HL-60/S4 treated with phorbol 12-myristate 13-acetate at 8.2 ng/mL for 4 days and 3 days (cell line): ENCODE data around the gene MCCC1.
"Not testable (repeated sequence)": the region's sequence is repeated elsewhere in the genome, so short reads cannot be mapped to it uniquely, and the experiment has no call there.

Experiments
- in situ Hi-C: fragments of 300-500 bp; cut with MboI; formaldehyde crosslinking; loops from 2 replicates; pipeline ENCODE4 v1.15.0; 2022; ENCODE audit warnings: low sequenced_read_pairs

Gene MCCC1

GRCh38 chr3:183050706-183051105 is 48.6 kb downstream of the MCCC1 start:
- in situ Hi-C loops: no loop called here

- in situ Hi-C loops: no loop called here
These were observed 52.4 kb downstream of the MCCC1 start for GRCh38 chr3:183046883-183047282.

GRCh38 chr3:183044547-183045229 is 54.6 kb downstream of the MCCC1 start:
- in situ Hi-C loops: no loop called here

GRCh38 chr3:183038757-183039156 is 60.5 kb downstream of the MCCC1 start:
- in situ Hi-C loops: no loop called here

- in situ Hi-C loops: no loop called here
These were observed 61.1 kb downstream of the MCCC1 start for GRCh38 chr3:183038221-183038620.

DNA sequence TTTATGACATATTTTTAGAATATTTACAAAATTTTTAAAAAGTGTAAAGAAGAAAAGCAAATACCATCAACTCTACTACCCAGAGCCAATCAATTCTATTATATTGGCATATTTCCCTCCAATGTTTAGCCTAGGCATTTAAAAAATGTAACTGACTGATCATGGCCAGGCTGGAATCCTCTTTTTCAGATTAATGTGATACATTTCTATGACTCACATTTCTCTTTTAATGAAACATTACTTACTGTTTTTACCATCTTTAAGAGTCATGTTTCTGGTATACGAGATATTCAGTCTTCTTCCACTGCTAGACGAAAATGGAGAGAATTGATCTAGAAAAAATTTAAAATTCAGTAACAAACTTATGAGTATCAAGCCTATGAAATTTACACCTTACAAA is 65.5 kb downstream of the MCCC1 start:
- in situ Hi-C loops: no loop called here

DNA sequence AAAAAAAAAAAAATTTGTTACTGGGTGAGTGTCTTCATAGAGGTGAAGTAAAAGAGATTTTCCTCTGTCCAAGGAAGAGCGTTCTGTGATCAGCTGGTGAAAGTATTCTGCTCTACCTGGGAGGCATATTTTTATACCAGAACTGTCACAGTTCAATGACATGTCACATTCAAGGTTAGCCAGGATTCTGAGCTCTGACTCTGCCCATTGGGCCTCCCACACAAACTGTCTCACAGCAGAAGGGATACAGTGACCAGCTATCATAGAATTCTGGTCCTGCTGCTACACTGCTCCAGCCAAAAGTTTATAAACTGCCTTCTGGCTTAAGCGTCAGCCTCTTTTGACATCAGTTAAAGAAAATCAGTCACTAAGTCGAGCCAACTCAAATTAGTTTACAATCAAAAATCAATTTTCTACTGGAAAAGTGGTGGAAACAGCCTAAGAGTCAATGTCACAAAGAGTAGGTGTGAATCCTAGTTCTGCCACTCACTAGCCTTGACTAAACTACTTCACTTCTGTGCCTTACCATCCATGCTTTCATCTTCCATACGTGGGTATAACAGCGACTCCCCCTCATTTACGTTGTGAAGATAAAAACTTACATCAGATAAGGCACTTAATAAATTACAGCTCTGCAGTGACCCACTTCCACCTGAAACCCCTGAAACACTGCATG is 66.3 kb downstream of the MCCC1 start:
- in situ Hi-C loops: no loop called here

DNA sequence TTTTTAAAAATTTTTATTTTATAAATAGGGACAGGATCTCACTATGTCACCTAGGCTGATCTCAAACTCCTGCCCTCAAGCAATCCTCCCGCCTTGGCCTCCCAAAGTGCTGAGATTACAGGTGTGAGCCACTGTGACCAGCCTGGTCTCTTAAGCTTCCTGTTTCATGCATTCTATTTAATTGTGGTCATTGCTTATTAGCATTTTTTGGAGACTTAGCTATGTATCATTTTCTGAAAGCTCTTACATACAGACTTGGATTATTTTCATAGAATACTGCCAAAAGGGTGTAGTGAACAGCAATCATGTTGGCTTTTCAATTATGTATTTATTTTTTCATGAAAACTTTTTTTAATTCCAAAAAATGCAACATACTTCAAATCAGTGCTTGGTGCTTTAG is 67.5 kb downstream of the MCCC1 start:
- in situ Hi-C loops: no loop called here

GRCh38 chr3:183028416-183028815 is 70.9 kb downstream of the MCCC1 start:
- in situ Hi-C loops: no loop called here

DNA sequence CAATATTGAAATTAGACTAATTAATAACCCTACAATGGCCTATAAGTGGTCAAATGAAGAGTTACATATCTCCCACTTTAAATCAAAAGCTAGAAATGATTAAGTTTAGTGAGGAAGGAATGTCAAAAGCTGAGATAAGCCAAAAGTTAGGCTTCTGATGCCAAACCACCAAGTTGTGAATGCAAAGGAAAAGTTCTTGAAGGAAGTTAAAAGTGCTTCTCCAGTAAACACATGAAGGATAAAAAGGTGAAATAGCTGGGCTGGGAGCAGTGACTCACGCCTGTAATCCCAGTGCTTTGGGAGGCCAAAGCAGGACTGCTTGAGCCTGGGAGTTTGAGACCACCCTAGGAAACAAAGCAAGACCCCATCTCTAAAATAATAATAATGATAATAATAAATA is 72.0 kb downstream of the MCCC1 start:
- in situ Hi-C loops: no loop called here

GRCh38 chr3:183022936-183023516 is 76.3 kb downstream of the MCCC1 start:
- in situ Hi-C loops: no loop called here

DNA sequence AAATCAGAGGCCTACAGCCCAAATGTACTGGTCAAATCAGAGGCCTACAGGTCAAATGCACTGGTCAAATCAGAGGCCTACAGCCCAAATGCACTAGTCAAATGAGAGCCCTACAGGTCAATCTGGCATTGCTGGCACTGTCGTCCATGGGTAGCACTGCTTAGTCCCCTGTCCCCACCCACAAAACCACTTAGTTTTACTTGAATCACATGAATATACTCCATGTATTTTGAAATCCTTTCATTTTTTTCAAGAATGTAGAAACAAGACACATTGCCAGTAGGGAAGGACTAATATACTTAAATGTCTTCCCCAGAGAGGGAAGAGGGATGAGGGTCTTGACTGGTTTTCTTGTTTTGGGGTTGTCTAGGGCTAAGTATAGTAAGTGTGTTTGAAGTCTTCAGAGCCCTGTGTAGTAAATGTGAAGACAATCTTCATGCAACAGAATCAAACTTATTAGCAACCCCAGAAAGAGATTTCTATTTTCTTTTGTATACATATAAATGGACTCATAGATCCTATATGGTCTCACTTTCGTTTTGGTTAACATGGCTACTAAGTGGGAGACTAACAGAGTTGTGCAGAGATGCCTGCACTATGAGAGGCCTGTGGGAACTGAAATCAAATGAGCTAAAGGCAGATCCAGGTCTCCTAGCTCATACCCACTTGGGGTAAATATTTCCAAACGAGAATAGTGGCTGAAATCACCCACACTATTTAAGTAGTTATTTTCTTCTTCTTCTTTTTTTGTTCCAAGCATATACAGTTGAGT is 80.7 kb downstream of the MCCC1 start:
- in situ Hi-C loops: no loop called here

GRCh38 chr3:183015185-183015584 is 84.1 kb downstream of the MCCC1 start:
- in situ Hi-C loops: no loop called here

DNA sequence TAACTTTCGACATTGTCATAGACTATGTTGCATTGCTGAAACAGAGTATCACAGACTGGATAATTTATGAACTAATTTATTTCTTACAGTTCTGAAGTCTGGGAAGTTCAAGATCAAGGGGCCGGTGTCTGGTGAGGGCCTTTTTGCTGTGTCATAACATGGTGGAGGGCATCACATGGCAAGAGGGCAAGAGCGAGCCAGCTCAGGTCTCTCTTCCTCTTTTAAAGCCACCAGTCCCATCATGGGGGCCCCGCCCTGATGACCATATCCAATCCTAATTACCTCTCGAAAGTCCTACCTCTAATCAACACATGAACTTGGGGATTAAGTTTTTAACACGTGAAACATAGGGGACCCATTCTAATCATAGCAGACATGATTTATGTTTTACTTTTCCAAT is 85.4 kb downstream of the MCCC1 start:
- in situ Hi-C loops: no loop called here

- in situ Hi-C loops: no loop called here
These were observed 86.2 kb downstream of the MCCC1 start for GRCh38 chr3:183013074-183013473.

DNA sequence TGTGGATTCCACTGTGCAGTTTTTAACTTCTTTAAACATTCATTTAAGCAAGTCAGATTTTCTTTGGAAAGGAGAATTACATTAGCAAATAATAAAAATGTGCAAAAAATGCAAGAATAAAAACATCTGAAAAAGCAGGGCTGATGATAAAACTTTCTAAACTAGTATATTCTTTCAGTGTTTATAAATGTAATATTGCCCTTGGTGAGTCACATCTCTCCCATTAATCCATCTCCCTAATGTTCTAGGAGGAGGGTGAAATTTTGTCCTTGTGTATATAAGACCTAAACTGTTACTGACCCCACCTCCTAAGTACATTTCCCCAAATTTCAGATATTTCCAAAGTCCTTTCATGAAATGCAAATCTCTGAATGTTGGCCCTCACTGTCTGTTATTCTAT is 90.5 kb downstream of the MCCC1 start:
- in situ Hi-C loops: no loop called here

DNA sequence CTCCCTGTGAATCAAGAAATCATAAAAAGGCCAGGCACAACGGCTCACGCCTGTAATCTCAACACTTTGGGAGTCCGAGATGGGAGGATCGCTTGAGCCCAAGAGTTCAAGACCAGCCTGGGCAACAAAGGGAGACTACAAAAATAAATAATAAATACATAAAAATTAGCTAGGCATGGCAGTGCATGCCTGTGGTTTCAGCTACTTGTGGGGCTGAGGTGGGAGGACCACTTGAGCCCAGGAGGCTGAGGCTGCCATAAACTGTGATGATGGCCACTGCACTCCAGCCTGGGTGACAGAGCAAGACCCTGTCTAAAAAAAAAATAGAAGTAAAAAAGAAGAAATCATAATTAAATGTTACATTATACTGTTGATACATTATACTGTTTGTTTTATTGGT is 91.0 kb downstream of the MCCC1 start:
- in situ Hi-C loops: no loop called here

DNA sequence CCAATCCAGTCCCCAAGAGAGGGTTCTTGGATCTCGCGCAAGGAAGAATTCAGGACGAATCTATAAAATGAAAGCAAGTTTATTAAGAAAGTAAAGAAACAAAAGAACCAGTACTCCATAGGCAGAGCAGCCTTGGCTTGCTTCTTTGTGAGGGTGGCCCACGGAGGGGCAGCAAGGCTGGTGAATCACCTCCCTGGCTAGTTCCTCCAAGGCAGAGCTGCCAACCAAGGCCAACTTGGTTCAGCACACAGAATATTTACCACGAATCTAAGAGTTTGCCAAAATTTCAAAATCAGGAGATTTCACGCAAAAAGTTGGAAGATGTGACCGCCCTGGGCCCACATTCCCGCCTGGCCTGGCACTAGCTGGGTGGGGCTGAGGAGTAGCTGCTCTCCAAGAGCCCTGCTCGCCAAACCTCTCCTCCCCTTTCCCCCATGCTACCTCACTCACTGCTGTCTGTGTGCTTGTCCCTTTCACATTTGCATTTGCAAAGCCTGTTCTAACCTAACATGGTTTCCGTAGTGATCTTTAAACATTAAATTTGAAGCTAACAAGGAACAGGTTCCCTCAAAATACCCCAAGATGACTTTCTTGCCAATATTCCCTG is 92.8 kb downstream of the MCCC1 start:
- in situ Hi-C loops: no loop called here

- in situ Hi-C loops: no loop called here
These were observed 99.5 kb downstream of the MCCC1 start for GRCh38 chr3:182999767-183000166.

DNA sequence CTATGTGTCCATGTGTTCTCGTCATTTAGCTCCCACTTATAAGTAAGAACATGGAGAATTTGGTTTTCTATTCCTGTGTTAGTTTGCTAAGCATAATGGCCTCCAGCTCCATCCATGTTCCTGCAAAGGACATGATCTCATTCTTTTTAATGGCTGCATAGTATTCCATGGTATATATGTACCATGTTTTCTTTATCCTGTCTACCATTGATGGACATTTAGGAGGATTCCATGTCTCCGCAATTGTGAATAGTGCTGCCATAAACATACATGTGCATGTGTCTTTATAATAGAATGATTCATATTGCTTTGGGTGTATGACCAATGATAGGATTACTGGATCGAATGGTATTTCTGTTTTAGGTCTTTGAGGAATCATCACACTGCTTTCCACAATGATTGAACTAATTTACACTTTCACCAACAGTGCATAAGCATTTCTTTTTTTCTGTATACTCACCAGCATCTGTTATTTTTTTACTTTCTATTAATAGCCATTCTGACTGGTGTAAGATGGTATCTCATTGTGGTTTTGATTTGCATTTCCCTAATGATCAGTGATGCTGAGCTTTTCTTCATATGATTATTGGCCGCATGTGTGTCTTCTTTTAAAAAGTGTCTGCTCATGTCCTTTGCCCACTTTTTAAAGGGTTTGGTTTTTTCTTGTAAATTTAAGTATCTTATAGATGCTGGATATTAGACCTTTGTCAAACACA is 105.7 kb downstream of the MCCC1 start:
- in situ Hi-C loops: not testable (repeated sequence)

GRCh38 chr3:182989566-182989965 is 109.7 kb downstream of the MCCC1 start:
- in situ Hi-C loops: no loop called here
